ENCODE measurements around the gene LCN6.
"Not testable (repeated sequence)": the region's sequence is repeated elsewhere in the genome, so short reads cannot be mapped to it uniquely, and the experiment has no call there.

The LCN6 gene

DNA sequence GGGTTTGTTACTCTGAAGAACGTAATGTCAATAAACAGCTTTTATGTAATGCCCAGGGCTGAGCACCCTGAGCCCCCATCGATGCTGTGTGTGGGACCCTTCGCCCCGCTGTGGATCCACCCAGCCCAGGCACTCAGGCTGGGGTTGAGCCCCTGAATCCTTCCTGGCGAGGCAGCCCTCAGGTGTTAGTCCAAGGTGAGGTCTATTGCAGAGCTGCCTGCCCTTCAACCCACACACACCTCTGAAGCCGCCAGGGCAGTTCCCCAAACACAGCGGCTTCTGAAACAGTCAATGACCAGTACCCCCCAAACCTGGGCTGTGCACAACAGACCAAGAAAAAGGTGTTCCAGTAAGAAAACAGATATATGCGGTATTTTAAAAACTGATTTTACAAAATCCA, 24.3 kb downstream of the LCN6 start:
- DNase-seq (ENCODE audit: low spot score), result no peak

DNA sequence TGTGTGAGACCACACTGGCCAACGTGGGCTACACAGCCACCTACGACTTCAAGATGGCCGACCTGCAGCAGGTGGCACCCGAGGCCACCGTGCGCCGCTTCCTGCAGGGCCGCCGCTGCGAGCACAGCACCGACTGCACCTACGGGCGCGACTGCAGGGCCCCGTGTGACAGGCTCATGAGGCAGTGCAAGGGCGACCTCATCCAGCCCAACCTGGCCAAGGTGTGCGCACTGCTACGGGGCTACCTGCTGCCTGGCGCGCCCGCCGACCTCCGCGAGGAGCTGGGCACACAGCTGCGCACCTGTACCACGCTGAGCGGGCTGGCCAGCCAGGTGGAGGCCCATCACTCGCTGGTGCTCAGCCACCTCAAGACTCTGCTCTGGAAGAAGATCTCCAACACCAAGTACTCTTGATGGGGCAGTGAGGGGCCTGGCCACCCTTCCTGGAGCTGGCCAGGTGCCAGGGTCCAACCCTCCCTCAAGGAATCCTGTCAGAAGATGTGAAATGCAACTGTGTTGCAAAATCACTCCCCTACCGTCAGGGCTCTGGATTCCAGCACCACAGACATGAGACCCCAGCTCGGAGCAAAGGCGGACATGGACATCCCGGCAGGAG, 24.9 kb downstream of the LCN6 start:
- no peak for DNase-seq (ENCODE audit: low spot score)

DNA sequence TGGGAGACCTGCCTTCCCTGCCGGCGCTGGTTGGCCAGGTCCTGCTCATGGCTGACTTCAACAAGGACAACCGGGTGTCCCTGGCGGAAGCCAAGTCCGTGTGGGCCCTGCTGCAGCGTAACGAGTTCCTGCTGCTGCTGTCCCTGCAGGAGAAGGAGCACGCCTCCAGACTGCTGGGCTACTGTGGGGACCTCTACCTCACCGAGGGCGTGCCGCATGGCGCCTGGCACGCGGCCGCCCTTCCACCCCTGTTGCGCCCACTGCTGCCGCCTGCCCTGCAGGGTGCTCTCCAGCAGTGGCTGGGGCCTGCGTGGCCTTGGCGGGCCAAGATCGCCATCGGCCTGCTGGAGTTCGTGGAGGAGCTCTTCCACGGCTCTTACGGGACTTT, 25.4 kb downstream of the LCN6 start:
- no peak for DNase-seq (ENCODE audit: low spot score)

DNA sequence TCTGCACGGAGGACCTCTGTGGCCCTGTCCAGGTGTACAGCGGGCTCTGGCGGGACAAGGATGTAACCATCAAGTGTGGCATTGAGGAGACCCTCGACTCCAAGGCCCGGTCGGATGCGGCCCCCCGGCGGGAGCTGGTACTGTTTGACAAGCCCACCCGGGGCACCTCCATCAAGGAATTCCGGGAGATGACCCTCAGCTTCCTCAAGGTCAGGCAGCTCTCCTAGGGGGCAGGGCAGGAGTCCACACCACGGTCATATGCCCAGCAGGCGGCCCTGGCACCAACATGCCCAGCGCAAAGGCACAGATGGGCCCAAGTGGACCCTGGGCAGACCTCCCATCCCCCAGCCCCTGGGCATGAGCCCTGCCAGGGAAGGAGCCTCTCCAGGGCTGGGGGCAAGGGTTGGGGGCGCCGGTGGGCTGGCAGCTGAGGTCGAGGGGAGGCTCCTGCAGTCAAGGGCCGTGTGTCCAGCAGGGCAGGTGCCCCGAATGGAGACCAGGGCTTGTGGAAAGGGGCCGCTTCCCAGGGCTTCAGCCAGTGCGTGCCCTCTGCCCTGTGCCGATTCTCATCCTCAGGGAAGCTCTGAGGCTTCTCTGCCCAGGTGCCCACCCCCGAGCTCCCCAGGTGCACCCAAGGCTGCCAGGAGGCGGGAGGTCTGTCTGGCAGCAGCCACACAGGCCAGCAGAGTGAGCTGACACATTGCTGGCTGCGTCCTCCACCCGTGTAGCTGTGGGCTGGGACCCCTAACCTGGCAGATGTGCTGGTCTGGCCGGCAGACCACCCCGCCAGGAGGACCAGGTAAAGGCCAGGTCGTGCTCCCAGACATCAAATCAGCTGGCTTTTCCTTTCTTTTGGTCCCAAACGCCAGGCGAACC, 26.0 kb downstream of the LCN6 start:
- DNase-seq (ENCODE audit: low spot score), result no peak

DNA sequence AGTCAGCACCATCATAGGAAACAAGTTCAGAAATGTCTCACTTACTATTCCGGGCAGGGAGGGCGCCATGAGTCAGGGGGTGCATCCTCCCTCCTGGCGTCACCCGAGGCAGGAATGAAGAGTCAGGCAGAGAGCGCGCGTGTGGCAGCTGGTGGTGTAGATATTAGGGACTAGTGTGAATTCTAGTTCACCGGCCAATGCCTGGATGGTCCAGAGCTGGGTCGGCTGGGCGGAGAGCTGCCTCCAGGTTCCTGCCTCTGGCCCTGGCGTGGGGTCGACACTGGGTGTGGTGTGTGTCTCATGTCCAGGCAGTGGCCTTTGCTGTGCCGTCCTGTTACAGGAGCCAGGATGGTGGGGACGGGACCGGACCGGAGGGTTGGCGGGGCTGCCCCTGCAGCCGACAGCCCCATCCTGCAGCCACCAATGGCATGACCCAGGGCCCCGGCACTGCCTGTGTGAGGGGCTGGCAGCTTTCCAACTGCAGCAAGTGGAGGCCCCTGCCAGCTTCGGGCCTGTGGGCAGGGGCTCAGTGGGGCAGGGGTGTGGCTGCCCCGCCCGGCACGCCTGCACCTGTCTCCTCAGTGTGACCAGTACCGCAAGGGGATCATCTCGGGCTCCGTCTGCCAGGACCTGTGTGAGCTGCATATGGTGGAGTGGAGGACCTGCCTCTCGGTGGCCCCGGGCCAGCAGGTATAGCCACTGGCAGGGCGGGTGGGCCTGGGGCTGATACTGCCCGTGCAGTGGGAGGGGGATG, 26.8 kb downstream of the LCN6 start:
- no peak for DNase-seq (ENCODE audit: low spot score)

DNA sequence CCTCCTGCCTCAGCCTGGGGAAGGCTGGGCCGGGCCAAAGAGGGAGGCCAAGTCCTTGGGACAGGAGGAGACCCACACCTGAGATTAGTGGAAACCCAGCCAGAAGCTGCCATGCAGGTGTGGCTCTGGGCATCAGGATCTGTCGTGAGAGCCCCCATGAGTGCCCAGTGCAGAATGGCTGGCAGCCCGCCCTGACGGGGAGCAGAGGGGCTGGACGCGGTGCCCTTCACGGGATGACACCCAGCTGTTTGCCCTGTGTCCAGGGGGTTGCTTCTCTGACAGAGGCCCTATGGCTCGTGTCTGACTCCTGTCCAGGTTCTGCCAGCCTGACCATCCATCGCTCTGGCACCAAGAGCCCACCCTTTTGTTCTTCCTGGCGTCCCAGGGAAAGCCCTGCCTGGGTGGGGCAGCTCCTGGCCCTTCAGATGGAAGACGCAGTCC, 27.4 kb downstream of the LCN6 start:
- DNase-seq (ENCODE audit: low spot score), result no peak

DNA sequence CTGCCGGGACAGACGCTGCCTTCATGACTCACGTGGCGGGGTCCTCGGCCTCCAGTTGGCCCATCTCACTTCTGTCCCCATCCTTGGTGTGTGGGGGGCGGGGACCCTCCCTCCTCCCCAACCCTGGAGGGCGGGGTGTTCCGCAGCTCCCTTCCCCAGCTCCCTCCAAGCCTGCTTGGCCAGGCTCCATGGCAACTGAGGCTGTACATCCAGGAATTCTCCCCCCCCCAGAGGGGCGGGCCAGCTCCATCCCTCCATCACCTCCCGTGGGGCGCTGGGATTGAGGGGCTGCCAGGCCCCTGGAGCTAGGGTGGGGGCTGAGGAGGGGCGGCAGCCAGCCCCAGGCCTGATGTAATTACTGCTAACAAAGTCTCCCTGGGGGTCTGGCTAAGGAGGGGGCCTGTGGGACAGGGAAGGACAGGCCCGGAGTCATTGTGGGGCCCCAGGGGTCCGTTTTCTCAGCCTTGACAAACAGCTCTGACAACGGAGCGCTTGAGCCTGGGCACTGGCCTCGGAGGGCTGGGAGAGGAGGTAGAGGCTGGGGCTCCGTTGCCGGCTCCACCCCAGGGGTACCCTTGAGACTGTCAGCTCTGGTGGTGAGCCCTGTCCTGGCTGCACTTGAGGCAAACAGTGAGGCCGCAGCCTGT, 28.0 kb downstream of the LCN6 start:
- no peak for DNase-seq (ENCODE audit: low spot score)

DNA sequence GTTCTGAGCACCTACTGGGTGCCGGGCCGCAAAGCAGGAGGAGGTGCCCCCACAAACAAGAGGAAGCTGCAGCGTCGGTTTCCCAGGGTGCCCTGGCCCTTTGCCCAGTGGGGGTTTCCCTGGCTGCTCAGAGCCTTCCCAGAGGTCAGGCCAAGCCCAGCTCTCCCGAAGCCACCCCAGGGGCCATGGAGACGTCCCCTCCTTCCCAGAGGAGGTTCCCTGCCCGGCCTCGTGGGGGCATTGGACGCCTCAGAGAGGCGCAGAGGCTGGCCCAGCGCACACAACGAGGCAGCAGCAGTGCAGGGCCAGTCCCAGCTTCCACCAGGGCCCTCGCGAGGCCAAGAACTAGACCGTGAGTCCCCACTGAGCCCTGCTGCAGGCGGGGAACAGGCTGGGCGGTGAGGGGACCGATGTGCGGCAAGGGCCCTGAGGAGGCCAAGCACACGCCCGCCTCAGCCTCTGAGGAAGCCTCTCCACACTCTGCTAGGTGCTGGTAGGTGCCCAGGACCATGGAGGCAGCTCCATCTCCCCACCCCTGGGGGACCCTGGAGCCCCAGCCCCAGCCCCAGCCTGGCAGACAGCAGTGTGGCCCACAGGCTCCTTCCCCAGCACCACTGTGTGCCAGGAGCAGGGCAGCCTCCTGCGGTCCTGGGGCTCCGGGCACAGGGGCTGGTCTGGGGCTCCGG, 29.0 kb downstream of the LCN6 start:
- DNase-seq (ENCODE audit: low spot score), result no peak

DNA sequence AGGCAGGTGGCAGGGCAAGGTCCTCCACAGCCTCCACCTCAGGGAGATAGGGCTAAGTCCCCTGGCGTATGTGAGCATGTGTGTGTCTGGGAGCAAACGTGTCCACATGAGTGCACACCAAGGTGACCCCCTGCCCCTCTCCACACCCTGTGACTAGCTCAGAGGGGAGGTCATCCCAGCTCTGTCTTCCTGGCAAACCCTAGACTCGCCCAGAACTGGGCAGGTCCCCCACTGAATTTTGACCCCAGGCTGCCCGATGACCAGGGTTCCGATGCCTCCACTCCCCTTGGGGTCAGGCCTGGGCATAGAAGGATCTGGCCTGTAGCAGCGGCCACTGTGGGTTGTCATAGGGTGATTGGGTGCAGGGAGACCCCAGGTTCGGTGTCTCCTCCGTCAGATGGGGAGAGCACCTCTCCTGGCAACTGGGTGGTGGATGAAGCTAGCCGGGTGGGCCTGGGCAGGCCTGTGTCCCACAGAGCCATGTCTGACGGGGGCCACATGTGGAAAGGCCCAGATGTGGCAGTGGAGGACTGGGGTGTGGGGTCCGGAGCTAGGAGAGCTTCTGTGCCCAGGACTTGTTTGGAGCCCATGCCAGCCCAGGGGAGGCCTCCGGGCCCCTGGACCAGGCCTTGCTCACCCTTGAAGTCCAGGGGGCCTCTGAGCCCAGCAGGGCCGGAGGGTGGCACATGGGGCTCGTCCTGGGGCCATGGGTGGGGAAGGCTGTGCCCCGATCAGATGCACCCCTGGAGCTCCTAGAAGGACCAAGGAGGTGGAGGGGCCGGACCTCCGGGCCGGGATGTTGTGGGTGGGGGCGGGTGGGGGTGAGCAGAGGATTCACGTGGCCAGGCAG, 29.8 kb downstream of the LCN6 start:
- DNase-seq (ENCODE audit: low spot score), result no peak

DNA sequence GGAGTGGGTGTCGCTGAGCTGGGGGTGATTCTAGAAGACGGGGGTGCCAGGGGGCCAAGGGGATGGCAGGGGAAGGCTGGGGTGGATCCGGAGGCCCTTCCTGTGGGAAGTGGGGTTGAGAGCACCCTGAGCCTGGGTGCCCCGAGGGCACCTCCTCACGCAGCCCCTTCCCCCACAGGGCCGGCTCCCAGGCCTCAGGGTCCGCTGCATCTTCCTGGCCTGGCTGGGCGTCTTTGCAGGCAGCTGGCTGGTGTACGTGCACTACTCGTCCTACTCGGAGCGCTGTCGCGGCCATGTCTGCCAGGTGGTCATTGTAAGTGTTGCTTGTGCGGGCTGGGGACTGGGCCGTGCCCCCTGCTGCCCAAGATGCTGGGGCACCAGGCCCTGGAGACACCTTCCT, 30.9 kb downstream of the LCN6 start:
- DNase-seq (ENCODE audit: low spot score), result no peak

DNA sequence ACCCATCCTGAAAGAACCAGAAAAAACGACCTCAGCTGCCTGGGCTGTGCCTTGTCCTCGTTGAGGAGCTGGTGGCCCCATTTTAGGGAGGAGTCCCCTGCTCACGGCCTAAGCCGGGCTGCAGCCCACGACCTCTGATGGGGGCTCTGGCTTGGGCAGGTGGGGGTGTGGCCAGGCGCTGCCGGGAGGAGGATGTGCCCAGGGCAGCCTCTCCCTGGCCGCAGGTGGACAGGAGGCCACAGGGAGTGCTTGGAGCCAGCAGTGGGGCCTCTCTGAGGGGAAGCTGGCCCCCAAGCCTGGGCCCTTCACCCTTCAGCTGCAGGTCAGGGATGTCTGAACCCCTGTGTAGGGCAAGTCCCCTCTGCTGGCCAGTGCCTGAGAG, 33.4 kb downstream of the LCN6 start:
- no peak for DNase-seq (ENCODE audit: low spot score)

DNA sequence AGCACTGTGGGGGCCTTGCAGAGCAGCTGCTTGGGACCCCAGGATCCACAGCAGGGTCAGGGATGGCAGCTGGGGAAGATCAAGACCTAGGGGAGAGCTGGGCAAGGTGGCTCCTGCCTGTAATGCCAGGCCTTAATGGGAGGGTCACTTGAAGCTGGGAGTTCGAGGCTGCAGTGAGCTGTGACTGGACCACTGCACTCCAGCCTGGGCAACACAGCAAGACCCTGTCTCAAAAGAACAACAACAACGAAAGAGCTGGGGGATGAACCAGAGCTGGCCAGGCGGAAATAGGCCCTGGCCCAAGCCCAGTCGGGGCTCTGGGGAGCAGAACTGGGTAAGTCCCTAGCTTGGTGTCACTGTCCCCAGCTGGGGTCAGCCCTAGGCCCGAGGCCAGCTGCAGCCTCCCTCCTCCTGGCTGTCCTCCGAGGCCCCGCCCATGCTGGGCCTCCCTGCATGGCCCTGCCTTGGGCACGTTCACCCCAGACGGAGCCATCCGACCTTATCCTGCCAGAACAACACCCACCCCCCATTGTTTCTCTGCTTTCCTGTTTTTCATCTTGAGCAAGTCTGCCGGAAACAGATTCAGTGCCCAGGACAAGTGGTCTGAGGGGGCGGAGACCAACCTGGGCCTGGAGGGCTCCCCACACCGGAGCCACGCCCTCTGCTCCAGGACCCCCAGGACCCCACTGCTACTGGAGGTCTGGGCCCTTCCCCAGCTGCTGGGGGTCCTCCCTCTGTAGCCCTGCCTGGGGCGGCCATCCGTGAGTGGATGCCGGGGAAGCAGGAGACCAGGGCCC, 34.0 kb downstream of the LCN6 start:
- no peak for DNase-seq (ENCODE audit: low spot score)

DNA sequence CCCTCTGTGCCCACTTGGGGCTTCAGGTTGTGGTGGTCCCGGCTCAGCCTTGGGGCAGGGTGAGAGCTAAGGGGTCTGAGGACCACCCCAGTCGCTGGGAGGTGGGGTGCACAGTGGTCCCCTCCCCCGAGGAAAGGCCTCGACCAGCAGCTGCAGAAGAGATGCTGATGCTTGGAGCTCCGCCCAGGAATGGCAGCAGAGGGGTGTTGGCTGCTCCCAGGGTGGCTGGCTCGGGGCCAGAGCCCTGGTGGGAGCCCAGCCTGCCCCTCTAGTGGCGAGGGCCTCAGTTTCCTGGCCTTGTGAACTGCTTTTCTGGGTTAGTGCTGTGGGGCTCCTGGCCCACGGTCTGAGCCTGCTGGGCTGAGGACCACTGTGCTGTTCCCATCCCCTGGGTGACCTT, 34.8 kb downstream of the LCN6 start:
- DNase-seq (ENCODE audit: low spot score), result no peak

DNA sequence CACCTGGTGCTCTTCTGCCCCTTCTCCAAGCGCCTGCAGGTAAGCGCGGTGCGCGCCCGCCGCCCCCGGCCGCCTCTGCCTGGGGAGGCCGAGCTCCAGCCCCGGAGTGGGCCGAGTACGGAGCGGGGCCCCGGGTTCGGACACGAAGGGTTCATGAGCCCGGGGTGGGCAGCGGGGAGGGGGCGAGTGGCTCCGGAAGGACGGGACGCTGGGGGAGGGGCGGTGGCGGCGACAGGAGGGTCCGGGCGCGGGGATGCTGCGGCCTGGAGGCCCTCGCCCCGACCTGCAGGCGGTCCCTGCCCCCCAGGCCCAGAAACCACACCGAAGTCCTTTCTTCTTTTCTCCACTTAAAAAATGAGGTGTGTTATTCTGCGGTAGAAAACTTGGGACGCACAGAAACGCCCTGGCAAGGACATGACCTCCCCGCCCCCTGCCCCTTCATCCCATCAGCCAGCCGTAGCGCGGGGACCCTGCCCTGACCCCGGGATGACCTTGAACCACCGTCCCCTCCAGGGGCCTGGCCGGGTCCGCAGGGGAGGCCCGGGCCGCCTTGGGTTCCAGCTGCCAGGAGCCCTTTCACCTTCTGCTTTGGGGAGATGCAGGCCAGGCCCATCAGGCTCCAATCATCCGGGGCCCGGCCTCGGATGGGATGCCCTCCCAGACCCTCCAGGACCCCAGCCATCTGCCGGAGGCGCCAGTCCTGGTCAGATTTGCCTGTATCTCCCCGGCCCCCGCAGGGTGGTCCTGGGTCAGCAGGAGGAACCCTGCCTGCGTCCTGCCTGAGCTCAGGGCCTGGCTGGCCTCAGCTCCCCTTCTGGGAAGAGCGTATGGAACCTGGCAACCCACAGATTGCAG, 35.4 kb downstream of the LCN6 start:
- no peak for DNase-seq (ENCODE audit: low spot score)

DNA sequence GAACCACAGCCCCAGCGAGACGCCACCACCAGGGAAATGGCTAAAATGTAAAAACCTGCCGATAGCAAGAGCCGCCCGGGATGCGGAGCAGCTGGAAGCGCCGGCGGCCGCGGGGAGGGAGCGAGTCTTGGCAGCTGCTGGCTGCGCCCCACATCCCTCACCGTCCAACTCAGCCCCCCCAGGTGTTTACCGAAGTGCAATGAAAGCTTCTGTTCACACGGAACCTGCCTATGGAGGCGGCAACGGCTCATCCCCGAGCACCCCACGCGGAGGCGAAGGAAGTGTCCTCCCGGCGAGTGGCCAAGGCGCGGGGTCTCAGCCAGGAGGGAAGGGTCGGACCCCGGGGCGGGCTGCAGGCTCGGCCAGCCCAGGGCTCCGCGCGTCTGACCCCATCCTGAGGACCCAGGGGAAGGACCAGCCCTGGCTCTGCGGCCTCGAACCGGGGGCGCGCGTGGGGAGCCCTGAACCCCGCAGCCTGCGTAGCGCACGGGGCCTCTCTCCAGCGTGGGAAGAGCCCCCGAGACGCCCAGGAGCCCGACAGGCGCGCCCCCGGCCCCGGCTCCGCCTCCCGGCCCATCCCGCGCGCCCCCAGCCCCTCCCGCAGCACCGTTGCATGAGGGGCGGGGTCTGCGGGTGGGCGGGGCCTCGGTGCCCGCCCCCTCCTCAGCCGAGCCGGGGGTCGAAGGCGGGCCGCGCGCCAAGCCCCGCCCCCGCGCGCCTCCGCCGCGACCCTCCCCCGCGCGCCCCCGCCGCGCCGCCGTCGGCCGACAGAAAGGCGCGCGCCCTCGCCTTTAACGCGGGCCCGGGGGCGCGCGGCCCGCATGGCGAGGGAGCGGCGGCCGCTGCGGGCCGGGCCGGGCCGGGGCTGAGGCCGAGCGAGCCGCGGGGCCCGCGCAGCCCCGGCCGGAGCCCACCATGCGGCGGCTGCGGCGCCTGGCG, 36.3 kb downstream of the LCN6 start, which contains the start of gene DIPK1B:
TSS of gene DIPK1B (plus strand) at position 822 of the 939 bp plus-strand sequence. CDS start at position 916, 94 bp downstream.
- peak; percentile 96 for DNase-seq (ENCODE audit: low spot score)

DNA sequence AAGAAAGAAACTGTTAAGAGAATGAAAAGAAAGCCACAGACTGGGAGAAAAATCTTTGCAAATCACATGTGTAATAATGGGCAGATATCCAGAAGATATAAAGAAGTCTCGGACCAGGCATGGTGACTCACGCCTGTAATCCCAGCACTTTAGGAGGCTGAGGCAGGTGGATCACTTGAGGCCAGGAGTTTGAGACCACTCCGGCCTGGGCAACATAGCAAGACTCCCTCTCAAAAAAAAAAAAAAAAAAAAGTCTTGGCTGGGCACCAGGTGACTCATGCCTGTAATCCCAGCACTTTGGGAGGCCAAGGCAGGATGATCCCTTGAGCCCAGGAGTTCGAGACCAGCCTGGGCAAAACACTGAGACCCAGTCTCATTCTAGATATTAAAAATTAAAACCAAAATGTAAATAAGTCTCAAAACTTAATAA, 37.1 kb downstream of the LCN6 start:
- DNase-seq (ENCODE audit: low spot score), result not testable (repeated sequence)

DNA sequence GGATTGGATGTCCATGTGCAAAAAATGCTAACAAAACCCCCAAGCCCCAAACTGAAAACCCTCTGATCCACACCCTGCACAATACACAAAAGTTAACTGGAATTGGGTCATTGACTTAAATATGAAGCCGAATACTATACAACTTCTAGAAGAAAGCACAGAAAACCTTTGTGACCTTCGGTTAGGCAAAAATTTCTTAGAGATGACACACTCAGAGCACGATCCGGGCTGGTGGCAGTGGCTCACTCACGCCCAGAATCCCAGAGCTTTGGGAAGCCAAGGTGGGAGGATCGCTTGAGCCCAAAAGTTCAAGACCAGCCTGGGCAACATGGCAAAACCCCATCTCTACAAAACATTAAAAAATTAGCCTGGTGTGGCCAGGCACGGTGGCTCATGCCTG, 37.8 kb downstream of the LCN6 start:
- DNase-seq (ENCODE audit: low spot score), result no peak

All from HuH-7 (cell line).